HFF-Myc (cell line): Measurements from ENCODE around the gene DYRK3.

ENCODE experiments used
- DNase-seq: peaks from one replicate; pipeline ENCODE4 v3.0.0-alpha.2; 2011; ENCODE audit warnings: low read depth; ENCODE audit errors: extremely low read depth
- H3K4me3 ChIP-seq: replicated peaks from 2 replicates; pipeline ENCODE4 v1.5.1; 2011; ENCODE audit warnings: low read depth, mild to moderate bottlenecking, control low read depth, low read length
- TF ChIP-seq, protein P1 (sequence below): IDR thresholded peaks from 2 replicates; pipeline ENCODE4 v1.5.1; 2012; ENCODE audit warnings: mild to moderate bottlenecking, low read depth, low read length, control low read depth; ENCODE audit errors: missing control alignments

DYRK3 gene

DNA sequence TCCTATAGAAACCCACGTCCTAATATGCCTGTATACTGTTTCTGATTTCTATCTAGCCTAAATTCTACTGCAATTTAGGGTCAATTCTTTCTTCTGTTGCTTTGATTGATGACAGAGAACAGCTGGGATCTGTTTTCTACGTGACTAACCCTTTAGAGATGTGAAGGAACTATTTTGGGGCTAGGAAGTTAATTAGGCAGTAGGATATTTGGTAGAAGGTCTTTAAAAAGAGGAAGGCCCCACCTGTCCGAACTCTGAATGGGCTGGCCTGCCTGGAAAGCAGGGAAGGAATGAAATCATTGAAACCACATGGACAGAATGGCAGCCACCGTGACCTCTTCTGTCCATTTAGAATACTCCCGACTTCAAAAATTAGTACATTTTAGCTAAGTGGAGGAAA, 44.1 kb upstream of the DYRK3 start:
- no peak overlapping the region for H3K4me3 ChIP-seq
- TF ChIP-seq, protein P1, sequence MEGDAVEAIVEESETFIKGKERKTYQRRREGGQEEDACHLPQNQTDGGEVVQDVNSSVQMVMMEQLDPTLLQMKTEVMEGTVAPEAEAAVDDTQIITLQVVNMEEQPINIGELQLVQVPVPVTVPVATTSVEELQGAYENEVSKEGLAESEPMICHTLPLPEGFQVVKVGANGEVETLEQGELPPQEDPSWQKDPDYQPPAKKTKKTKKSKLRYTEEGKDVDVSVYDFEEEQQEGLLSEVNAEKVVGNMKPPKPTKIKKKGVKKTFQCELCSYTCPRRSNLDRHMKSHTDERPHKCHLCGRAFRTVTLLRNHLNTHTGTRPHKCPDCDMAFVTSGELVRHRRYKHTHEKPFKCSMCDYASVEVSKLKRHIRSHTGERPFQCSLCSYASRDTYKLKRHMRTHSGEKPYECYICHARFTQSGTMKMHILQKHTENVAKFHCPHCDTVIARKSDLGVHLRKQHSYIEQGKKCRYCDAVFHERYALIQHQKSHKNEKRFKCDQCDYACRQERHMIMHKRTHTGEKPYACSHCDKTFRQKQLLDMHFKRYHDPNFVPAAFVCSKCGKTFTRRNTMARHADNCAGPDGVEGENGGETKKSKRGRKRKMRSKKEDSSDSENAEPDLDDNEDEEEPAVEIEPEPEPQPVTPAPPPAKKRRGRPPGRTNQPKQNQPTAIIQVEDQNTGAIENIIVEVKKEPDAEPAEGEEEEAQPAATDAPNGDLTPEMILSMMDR, result no peak
- DNase-seq, result no peak

DNA sequence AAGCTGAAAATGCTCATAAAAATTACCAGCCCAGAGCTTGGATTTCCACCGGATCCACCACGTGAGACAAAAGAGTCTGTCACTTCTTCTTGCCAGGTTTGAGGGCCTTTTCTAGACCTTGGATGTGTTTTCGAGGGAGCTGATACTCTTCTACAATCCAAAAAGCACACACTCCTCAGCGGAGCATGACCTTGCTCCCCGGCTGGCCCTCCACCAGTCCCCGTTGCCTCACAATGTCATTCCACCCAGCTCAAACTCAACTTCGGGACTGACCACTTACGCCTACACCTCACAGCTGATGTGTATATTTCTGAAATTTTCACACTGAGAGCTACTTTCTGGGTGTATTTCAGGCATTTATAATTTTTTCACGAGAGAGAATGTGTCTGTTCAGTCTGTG, 43.6 kb upstream of the DYRK3 start:
- DNase-seq, result no peak
- TF ChIP-seq, protein P1, result no peak
- no peak overlapping the region for H3K4me3 ChIP-seq

DNA sequence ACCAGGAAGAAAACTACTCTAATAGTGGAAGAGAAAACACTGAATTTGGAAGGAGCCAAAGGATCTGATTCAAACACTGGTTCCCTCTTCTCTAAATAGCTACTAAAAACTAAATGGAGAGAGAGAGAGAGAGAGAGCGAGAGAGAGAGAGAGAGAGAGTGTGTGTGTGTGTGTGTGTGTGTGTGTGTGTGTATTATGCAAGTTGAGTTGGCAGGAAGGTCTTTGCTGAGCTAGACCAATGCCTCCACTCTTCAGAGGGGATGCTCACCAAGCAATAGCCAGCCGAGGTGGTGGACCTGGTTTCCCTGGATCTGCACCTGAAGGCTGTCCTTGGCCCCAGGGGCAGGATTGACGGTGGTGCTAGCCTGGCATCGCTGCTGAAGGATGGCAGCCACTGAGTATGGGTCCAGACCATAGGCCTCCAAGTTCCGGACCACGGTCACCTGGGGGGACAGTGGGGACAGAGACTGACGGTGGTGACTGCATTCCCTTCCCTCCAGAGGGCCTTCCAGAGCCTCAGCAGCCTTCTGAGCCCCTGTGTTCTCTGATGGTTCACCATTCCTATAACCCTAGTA, 41.9 kb upstream of the DYRK3 start:
- no peak overlapping the region for H3K4me3 ChIP-seq
- DNase-seq, result no peak
- TF ChIP-seq, protein P1, result no peak

DNA sequence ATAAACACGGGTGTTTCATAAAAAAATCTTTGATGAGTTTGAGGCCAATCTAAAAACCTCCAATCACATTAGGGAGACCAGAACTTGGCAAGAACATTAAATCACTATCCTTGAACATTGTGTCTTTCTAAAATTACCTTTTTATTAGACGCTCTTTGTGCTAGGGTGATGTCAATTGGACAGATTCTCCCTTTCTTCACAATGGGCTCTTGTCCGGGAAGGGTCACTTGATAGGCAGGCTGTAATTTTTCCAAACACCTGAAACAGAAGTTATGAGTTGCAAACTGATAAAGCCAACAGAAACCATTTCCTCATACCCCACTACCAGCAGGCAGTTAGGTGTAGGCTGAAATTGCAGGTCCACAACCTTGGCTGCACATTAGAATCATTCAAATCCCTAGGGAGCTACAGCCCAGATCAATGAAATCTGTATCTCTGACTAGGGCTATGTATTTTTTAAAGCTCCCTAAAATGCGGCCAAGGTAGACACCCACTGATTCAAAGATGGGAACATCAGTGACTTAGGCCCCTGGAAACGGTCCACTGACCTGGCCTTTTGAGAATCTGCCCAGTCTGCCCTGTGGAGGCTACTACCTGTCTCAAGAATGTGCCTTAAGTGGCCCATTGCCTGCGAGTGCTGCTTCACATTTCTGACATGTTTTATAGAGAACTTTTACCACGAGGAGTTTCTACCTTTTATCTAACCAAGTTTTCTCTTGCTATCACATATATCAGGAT, 39.6 kb upstream of the DYRK3 start:
- TF ChIP-seq, protein P1, result no peak
- no peak overlapping the region for H3K4me3 ChIP-seq
- no peak for DNase-seq

DNA sequence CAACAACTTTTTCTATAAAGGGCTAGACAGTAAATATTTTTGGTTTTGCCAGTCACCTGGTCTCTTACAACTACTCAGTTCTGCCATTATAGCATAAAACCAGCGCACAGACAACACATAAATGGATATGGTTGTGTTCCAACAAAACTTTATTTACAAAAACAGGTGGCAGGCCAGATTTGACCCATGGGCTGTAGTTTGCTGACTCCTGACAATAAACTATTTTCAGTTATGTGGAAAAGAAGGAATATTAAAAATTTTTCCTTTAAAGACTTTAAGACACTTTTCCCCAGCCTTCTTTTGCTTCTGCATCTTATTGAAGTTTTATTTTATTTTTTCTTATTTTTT, 39.0 kb upstream of the DYRK3 start:
- TF ChIP-seq, protein P1, result no peak
- H3K4me3 ChIP-seq, result no peak overlapping the region
- no peak for DNase-seq

DNA sequence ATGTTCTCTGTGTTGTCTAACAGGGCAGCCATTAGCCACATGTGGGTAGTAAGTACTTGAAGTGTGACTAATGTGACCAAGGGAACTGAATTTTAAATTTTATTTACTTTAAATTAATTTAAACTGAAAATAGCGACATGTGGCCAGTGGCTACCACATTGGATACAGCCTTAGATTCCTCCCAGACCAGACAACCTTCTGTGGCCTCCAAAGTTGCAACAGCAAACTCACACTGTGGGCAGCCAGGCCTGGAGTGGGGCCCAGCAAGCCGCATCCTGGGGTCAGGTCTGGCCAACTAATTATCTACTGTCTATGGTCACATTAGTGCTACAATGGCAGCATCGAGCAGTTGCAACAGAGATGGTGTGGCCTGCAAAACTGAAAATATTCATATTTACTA, 34.8 kb upstream of the DYRK3 start:
- no peak for DNase-seq
- no peak overlapping the region for H3K4me3 ChIP-seq
- TF ChIP-seq, protein P1, result no peak
